Anterior cingulate cortex (tissue), 58 donors: ENCODE measurements around the gene CLCF1.

ENCODE experiments used
- DNase-seq, 58 donors: peaks; one replicate each; lab custom pipeline; 2025; lab: John Stamatoyannopoulos, UW

CLCF1 gene

DNA sequence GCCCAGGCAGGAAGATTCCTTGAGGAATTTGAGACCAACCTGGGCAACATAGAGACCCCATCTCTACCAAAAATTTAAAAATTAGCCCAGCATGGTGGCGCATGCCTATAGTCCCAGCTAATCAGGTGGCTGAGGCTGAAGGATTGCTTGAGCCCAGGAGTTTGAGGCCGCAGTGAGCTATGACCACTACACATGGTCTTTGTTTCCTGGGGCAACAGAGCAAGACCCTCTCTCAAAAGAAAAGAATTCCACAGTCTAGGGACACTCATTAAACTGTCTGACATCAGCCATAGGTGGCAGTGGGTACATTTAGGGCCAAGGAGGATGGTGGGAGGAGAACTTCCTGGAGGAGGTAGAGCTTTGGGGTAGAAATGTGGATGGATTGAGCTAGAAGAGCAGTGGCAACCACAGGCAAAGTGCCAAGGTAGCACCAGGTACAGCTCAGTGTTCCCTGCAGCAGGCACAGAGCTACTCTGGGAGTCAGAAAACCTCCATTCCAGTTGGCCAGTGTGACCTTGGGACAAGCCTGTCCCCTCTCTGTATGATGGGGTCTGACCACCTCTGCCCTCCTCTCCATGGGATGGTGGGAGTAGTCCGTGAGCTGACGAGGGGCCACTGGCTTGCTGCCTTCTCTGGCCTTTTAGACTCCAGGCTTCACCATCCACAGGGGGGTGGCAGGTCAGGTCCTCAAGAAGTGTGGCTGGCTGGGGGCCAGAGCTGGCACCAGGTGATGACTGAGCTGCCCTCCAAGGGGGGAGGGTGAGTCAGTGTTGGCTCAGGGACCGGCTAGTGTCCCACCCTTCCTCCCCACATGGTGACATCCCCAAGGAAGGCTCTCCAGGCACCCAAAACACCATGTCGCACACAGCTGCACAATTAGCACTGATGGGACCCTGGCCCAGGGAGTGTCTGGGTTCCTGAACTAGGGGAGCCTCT lies 3.7 kb upstream of the CLCF1 start:
- no peak for DNase-seq

DNA sequence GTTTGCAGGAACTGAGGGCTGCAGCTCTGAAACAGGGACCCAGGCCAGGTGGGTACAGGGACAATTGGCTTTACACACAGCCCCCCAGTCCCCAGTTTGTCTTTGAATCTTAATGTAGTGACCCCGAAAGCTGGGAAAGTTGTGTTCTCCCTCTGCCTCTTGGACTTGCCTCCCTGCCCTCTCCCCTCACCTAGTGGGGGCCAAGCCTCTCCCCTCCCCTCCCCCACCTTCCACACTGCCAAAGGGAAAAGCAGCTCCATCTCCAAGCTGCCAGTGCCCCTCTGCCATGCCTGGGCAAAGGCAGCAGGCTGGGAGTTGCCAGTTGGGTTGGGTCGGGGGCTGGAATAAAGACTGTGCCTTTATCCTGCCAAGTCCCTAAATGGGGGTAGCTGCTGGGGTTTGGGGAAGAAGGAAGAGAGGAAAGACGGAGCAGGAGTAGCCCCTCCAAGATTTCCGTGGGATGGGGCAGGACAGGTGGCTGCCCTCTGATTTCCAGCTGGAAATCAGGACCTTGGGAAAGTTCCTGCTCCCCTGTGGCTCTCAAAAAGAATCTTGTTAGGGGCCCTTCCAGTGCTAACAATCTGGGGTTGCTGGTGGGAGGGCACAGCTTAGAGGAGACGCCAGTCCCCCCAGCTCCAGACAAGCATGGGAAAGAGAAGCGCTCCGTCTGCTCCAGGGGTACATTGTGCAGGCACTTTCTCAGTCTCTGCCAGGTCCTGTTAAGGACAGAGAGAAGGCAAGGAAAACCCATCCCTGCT lies 2.8 kb upstream of the CLCF1 start:
- DNase-seq: no peak

DNA sequence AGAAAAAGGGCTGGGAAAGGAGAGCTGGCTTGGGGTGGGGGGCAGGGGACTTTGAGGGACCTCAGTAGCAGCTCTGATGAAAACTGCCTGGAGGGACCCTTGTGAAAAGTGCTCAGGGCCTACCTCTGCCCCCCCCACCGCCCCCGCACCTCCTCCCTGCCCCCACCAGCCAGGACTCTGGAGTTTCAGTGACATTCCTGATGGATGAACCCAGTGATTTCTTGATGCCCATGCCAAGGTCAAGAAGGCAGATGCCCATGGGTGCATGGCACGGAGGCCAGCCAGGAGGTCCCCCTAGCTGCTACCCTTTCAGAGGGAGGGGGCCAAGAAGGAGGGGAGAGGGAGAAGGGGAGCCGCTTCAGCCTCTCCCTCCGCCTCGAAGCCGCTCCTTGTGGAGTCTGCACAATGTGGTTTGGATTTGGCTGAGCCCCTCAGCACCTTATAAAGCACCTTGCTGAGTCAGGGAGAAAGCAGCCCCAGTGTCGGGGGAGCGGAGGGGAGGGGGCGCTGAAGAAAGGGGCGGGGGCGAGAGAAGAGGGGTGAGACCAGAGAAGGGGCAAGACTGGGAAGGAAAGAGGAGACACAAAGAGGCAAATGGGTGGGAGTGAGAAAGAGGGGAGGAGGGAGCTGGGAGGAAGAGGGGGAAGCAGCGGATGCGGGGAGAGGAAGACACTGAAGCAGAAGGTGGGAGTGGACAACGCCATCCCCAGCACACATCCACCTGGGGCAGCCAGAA lies 2.1 kb upstream of the CLCF1 start:
- DNase-seq: no peak

DNA sequence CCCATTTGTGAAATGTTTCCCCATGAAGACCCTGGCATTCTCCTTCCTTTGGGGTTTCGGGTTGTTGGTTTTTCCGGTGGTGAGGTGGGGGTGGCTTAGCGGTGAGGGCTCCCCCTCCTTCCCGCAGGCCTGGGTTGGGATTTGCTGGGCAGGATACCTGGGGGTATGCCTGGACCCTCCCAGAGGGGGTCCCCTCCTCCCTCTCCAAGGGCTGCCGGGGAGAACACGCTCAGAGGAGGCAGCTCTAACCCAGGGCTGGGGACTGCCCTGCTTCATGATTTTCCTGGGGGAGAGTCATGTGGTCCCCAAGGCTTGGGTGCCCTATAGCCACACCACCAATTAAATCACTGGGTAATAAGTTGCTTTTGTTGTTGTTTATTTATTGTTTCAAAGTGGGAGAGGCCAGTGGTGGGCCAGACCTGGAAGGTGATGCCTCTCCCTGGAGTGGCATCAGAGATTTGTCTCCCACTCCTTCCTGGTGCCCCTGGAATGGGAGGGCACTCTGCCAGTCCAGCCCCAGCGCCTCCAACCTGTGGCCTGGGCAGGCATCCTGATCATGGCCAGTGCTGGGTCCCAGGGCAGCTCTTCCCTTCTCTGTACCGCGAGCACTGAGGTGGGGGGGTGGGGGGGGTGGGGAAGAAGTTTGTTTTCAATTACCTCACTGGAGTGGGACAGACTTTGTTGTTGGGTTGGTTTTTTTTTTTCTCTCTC lies 1.3 kb upstream of the CLCF1 start:
- DNase-seq: no peak

DNA sequence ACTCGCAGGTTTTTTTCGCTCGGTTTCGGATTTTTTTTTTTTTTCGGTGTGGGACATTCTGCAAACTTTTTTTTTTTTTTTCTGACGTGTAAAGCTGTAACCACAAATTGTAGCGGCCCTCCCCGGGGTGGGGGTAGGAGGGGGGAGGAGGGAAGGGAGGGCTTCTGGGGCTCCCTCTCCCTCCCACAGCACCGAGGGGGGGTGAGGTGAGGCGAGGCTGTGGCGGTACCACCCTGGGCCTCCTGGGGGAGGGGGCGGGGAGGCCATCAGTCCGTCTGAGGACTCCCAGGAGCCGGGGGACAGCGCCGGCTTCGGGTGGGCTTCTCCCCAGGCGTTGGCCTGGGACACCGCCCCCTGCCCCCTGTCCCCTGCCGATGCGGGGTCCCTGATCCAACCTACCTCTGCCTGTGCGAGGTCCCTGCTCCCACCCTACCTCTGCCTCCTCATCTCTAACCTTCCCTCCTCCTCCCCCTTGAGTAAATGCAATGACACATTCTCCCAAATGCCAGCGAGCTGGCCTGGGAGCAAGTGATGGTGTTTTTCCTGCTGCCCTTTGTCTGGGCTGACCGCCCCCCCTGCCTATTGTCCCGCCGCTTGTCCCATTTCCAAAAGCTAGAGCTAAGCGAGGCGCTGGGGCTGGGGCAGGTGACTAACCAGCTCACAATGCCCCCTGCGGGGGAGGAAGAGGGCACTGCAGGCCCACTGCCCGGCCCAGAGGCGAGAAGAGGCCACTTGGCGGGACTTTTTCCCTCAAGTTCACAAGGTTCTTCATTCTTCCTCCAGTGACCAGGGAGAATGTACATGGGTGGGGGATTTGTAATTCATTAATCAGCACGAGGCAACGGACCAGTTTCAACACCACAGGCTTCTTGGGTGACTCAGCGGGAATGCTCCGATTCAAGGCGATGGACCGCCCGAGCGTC lies 511 bp upstream of the CLCF1 start:
- DNase-seq: peak in 11 of 58 donors; percentile 16 to 69 (median 45)

DNA sequence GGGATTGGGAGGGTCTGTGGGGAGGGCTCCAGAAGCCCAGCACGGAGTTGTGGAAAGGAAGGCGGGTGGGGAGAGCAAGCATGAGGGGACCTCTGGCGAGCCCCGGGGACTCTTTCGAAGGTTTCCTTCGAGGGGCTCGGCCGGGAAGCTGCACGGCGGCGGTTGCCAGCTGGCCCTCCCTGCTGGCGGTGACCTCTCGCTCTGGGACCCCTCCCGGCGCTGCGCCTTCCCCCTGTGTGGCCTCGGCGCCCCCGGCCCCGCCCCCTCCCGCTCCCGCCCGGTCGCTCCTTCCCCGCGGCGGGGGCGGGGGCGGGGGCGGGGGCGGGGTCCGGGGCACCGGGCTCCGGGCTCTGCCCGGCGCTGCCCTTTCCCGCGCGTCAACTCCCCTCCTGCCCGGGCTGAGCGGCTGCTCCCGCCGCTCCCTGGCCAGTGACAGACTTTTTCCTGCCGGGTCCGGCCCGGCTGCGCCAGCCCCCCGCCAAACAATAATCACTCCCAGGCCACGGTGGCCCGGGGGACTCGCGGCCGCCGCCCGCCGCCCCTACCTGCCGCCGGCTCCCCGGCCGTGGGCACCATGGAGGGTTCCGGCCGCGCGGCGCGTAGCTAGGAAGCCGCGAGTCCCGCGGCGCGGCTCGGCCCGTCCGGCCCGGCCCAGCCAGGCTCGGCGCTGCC lies 941 bp downstream of the CLCF1 start:
- DNase-seq: no peak

DNA sequence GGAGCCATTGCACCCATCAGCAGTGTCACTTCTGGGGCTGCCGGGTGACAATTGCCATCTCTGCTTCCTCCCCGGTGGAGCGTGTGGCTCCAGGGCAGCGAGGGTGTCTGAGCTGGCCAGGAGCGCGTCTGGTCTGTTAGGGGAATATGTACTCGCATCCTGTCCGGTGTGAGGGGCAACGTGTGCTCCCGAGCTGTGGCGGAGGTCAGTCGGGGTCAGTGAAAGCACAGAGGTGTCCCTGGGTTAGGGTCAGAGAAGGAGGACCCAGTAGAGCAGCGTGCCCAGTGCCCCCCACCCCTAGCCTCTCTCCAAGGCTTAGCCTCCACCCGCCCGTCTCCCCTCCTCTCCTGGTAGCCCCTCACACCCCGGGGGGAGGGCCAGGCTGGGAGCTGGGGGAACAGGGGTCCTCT lies 1.5 kb downstream of the CLCF1 start:
- DNase-seq: no peak

DNA sequence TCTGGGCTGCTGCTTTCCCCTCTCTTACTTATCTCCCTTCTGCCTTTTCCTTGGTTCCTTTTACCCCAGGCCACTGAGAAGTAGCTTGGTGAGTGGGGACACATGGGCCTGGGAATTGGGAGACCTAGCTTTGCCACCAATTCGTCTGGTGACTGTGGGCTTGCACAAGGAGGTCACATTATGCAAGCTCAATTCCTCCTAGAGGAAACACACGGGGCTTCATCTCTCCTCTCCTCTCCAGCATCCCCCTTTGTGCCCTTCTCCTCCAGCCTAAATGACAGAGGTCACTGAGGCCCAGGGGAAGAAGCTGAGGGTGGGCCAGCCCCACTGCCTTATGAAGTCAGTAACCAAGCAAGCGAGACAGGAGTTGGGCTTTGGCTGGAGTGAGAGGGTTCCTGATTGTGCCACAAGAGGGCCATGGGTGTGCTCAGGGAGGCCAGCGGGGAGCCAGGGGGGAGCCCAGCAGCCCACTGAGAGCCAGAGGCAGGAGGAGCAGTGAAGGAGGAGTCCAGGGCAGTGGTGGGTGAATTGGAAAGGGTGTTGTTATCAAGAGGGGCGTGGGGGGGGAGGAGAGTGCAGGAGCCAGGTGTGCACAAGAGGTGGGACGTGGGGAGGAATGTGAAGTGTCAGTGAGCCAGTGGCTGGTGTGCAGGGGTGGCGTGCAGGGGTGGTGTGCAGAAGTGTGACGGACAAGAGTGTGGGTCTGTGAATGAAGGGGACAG lies 2.0 kb downstream of the CLCF1 start:
- no peak for DNase-seq

DNA sequence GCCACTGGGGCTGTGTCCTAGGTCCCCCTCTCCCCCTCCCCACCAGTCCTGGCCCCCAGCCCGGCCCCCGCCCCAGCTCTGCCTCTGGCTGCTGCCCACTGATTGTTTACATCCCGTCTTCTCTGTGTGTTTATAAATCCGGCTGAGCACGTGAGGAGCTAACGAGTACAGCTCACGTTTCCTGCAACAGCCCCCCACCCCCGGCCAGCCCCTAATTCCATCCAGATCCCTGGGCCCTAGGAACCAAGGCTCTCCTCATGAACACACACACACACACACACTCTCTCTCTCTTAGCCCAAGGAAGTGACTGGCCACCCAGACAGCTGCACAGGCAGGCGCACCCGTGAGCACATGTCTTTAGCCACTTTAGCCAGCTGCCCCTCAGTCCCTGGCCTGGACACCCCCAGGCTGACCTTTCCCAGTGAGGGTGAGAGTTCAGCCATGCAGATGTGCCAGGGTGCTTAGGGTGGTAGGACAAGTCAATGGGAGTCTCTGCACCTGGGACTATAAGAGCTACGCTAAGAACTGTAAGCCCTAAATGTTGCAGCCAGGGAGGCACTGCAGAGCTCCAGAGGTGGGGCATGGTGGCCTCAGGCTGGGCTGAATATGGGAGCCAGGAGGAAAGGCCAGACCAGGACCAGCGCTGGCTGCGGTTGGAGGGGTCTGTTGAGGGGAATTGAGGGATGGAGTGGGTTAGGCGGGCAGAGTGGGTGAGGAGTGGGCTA lies 2.9 kb downstream of the CLCF1 start:
- no peak for DNase-seq

DNA sequence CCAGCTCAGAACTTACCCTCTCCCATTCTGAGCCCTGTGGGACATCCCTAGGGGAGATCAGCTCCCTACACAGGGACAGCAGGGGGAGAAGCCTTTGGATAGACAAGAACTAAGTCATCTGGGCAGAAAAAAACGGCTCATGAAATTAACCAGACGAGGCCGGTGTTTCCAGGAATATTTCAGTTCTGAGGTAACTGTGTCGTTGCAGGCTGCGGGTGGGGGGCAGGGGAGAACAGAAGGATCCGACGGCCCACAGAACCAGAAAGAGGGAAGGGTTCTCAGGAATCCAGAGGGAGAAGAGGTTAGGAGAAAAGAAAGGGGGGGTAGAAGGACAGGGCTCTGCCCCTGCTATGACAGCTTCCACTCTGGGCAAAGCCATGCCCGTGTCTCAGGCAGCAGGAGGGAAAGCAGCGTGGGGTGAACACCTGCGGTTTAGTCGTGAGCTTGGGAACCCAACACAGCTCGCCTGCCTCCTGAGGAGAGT lies 3.6 kb downstream of the CLCF1 start:
- DNase-seq: no peak

DNA sequence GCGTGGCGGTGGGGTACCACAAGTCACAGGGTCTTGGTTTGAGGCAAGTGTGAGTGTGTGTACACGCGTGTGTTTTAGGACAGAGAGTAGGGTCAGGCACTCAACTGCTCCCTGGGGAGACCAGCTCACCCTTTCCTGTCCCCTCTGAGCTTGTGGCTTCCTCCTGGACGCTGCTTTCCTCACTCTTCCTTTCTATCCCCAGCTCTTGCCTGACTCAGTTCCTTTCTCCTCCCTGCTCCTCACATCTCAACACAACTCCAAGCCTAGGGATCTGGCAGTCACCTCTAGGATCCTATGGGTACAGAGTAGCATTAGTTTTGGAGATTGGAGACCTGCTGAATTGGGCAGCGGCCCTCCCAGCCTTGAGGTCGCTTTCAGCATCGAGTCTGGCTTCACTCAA lies 4.1 kb downstream of the CLCF1 start:
- DNase-seq: no peak

DNA sequence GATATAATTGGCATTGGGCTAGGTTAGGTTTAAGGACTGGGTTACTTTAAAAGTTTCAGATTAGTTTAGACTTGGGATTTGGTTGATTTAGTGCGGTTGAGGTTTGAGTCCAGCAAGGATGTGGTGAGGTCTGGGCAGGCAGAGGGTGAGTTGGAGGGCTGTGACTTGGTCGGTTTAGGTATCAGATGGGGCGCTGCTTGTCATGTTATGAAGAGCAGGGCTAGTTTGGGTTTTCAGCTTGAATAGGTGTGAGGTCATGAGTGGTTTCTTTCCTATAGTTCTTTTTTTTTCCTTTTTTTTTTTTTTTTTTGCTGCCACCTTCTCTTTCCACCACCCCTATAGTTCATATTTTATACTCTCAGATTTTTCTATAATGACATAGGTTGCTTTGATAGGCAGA lies 4.8 kb downstream of the CLCF1 start:
- DNase-seq: no peak

DNA sequence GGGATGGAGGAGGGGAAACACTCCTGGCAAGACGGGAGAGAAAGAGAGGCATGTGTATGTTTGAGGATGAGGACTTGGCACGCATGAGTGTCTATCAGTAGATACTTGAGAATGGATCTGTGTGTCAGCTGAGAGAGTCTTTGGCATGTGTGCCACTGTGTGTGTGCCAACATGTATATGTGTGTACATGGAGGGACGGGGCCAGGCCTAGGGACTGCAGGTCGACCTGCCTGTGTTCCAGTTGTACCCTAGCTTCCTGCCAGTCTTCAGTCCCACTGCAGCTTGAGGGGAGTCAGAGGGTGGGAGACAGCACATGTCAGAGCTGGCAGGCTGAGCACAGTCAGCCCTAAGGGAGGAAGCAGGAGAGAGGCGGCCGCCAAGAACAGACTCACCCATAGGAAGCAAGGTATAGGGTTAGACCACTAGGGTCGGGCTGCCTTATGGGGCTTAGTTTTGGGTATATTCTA lies 5.6 kb downstream of the CLCF1 start:
- DNase-seq: no peak

DNA sequence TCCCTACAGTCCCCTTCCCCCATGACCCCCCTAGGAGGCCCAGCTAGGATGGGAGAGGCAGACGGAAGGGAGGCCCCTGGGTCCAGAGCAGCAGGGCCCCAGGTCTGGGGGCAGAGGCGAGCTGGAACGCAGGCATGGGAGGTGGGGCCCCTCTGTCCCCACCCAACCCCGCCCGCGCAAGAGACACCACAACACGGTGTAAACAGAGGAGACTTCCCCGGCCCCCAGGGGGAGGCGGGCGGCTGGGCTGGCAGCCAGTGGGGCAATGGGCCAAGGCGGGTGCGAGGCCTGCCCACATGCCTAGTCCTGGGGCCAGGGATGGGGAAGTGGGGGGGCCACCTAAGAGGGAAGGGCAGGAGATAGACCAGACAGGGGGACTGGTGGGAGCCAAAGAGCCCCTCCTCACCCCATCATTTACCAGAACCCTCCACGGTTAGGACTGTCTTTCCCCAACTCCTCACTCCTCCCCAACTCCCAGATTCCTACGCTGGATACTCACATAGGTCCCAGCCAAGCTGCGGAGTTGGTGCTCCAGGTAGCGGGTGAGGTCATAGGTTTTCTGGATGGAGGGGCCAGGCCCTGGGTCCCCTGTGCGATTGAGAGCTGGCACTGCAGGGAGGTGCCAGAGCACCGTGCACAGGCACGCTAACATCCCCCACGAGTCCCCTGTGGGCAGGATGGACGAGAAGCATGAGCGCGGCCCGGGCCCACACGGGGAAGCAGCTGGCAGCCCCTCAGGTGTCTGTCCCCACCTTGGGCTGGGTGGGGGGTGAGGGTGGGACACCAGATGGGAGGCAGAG lies 6.2 kb downstream of the CLCF1 start:
- no peak for DNase-seq

DNA sequence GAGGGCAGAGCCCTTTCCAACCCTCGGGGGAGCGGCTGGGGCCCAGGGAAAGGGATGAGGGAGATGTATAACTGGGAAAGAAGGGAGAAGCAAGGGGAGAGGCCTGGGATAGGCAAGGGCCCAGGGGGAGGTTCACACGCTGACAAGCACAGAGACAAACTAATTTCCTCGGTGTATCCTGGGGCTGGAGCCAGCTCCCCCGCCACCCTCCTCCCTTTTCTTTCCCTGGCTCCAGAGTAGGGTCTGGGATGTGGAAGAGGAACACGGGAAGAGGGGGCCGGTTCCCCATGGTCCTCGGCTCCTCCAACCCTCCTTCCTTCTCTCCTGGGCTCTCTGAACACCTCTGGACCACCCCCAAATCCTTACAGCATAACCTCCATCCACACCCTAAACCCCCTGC lies 6.9 kb downstream of the CLCF1 start:
- DNase-seq: no peak
